Measurements from ENCODE around the gene NPAS3.

- TF ChIP-seq POLR2A (IDR thresholded peaks at IDR 0.05; ENCODE audit: low read depth, low read length) (no peak), TAF1 (IDR thresholded peaks at IDR 0.05; ENCODE audit: low read depth, low read length) (no peak), POLR2AphosphoS5 (IDR thresholded peaks at IDR 0.05; ENCODE audit: low read depth, low read length) (no peak)
These were observed 88.3 kb downstream of the NPAS3 start for GRCh38 chr14:33026850-33027430.
